GM12873 (cell line): ENCODE data around the gene THEM5.

Experiments used
- CTCF ChIP-seq: IDR thresholded peaks from 2 replicates; pipeline ENCODE4 v1.5.1; 2012; ENCODE audit warnings: low read depth, mild to moderate bottlenecking, moderate library complexity, low read length, control low read depth; ENCODE audit not compliant: insufficient read depth; ENCODE audit errors: missing control alignments

THEM5 gene

GRCh38 chr1:151858886-151859665, 5.6 kb upstream of the THEM5 start:
- TF ChIP-seq CTCF: no peak

DNA sequence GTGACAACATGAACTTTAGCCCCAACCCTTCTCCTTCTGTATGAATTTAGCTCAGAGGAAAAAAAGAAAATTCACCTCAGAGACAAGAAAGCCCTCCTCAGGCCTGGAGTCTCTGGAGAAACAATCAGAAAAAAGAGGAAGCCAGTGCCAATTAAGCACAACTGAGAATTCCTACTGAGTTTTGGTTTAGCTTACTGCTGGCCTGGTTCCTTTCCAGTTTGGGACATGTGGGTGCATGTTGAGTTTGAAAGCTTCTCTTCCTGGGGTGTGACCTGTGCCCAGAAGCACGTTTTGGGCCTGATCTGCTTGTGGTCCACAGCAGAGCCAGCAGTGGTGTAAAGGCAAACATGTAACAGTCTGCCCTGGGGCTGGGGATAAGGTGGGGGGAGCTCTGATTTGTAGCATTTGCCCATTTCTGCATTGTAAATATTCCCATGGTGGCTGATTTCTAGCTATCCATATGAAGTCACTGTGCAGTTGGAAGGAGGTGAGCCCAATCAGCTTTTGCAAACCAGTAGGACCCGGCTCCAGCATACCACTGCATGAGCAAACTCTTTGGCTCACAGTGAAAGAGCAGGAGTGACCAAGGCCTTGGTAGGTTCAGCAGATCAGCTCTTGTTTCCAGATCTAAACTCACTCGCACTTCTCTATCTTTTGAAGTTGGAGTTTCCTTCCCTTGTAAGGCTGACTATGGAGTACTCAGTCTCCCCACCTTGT, 4.7 kb upstream of the THEM5 start:
- TF ChIP-seq CTCF: no peak

DNA sequence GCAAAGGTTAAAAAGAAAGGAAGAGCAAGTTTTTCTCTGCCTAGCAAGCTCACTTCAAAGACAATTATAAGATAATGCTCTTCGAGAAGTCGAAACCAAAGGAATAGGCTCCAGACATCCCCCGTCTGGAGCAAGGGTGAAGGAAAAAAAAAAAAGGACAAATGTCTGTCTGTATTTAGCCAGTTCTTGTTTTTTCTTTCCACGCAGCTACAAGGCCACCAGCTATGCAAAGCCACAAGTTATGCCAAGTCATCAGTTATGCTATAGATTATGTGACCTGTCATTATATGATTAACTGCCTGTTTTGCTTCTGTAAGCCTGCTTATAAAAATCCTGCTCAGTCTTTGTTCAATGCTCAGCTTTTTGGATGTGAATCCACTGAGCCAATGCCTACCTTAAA, 2.4 kb upstream of the THEM5 start:
- TF ChIP-seq CTCF: no peak

DNA sequence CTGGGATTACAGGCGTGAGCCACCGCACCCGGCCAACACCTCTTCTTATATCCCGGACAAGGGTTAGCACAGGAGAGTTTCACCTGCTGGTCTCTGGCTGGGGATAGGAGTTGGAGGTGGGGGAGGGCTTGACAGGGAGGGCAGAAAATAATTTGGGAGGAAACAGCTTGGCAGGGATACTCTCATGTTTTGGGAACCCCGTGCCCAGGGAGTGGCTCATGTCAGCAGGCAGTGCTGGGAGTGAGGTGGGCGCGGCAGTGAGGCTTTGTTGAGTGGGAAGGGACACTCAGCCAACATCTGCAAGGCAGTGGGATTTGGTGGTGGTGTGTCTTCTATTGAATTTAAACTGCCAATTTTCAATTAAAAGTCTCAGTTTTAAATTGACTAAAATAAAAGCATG, 1.1 kb upstream of the THEM5 start:
- no peak for TF ChIP-seq CTCF

- TF ChIP-seq CTCF: no peak
Measured at GRCh38 chr1:151852733-151853132, 779 bp downstream of the THEM5 start.

- TF ChIP-seq CTCF: no peak
Measured at GRCh38 chr1:151851886-151852285, 1.6 kb downstream of the THEM5 start.

- no peak for TF ChIP-seq CTCF
Measured at GRCh38 chr1:151849871-151850270, 3.6 kb downstream of the THEM5 start.
